ENCODE results near the gene GBGT1.
A peak's percentile ranks its signal among the peaks of the same experiment; 100 is the strongest.

The GBGT1 gene

DNA sequence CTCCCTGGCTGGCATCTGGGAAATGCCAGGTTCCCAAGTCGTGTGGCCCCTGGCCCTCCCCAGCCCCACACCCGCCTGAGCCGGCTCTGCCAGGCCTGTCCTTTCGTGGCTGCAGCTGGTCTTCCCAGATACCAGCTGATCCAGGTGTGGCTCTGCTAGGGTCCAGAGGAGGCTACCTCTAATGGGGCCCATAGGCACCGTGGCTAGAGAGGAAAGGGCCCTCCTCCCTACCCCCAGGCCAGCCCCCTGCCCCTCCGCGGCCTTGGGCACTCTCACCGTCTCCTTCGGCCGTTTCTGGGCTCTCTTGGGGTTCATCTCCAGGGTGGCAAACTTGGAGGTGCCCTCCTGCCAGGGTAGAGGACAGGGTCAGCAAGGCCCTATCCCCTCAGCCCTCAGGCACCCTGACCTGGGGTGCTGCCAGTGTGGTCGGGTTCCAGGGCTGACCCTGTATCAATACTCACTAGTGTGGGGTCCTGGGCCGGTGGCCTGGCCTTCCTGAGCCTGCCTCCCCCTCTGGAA, 59.7 kb downstream of the GBGT1 start:
- DNase-seq (ENCODE audit: insufficient read length, low spot score) (no peak), FAIRE-seq (no peak)
- TF ChIP-seq, protein P1, sequence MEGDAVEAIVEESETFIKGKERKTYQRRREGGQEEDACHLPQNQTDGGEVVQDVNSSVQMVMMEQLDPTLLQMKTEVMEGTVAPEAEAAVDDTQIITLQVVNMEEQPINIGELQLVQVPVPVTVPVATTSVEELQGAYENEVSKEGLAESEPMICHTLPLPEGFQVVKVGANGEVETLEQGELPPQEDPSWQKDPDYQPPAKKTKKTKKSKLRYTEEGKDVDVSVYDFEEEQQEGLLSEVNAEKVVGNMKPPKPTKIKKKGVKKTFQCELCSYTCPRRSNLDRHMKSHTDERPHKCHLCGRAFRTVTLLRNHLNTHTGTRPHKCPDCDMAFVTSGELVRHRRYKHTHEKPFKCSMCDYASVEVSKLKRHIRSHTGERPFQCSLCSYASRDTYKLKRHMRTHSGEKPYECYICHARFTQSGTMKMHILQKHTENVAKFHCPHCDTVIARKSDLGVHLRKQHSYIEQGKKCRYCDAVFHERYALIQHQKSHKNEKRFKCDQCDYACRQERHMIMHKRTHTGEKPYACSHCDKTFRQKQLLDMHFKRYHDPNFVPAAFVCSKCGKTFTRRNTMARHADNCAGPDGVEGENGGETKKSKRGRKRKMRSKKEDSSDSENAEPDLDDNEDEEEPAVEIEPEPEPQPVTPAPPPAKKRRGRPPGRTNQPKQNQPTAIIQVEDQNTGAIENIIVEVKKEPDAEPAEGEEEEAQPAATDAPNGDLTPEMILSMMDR (IDR thresholded peaks at IDR 0.05; ENCODE audit: insufficient read depth, missing control alignments), result no peak

DNA sequence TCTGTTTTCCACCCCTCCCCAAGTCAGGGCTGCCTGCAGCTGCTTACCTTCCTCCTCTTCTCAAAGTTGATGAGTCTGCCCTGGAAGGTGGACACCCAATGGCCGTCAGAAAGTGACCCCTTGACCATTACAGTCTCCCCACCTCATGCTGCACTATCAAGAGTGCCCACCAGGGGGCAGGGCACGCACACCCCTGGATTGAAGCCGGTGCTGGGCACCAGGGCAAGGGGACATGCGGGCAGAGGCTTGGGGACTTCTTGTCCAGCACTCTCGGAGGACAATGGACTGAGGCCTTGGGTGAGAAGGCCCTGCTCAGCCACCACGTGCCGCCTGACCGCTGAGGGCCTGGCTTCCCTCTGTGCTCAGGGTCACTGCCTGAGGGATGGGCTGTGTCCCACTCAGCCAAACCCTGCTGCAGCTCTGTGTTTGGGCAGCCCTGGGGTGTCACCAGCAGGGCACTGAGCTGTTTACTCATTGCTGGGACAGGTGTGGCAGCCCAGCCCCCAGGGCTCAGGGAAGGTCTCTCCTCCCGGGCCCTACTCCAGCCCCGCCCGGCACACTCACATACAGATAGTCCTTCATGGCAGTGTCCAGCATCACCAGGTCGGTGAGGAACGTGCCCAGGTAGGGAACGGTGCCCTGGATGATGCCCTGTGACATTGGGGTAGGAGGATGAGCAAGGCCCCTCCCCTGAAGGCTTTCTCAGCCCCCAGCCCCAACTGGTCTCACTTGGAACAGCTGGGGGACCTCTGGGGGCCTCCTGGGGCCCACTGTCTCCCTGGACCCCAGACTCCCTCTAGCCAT, 60.3 kb downstream of the GBGT1 start:
- FAIRE-seq (no peak), DNase-seq (ENCODE audit: insufficient read length, low spot score) (no peak)
- TF ChIP-seq, protein P1 (IDR thresholded peaks at IDR 0.05; ENCODE audit: insufficient read depth, missing control alignments), result peak; percentile 61
